ENCODE measurements around the gene ASIC3. TPM values are rescaled to one million over a fixed set of nuclear protein-coding genes. Genes with fewer than 3 reads are reported as not detected.

Gene ASIC3
- total and polyA plus RNA-seq, 2 of the 8 experiments (the other 6 are each of a cell fraction or from before 2014, with no cell fraction given), result 1.6 to 1.9 TPM

- TF ChIP-seq CHD7 (IDR thresholded peaks at IDR 0.05; ENCODE audit: insufficient replicate concordance, low read length), result no peak
- TF ChIP-seq MAX (IDR thresholded peaks at IDR 0.05), result no peak
- TF ChIP-seq ATF3 (IDR thresholded peaks at IDR 0.05; ENCODE audit: insufficient read depth, low read depth, low read length), result no peak
These were observed 2.4 kb upstream of the ASIC3 start (continued) for GRCh38 chr7:151045967-151046366.
